Motor neuron (in vitro differentiated cells): ENCODE measurements around the gene NBPF9. TPM values are rescaled to one million over a fixed set of nuclear protein-coding genes. Genes with fewer than 3 reads are reported as not detected.
"Not testable (repeated sequence)": the region's sequence is repeated elsewhere in the genome, so short reads cannot be mapped to it uniquely, and the experiment has no call there.

Experiments used
- ATAC-seq, 8 experiments: fragments of 200-7000 bp; cut with Tn5 transposase; replicated peaks in 6 of 8; 2 replicates each; pipeline ENCODE4 v1.8.0; 2021; ENCODE audit warnings: mild to moderate bottlenecking in 8 of 8, moderate library complexity in 8 of 8
- H3K27ac ChIP-seq, 2 donors: fragments of 250-450 bp; sonication (Bioruptor Pico); 2 replicates each; pipeline ENCODE4 v1.9.0; 2021; ENCODE audit warnings: antibody characterized with exemption in 2 of 2, mild to moderate bottlenecking in 2 of 2, moderate library complexity in 1 of 2
- H3K4me1 ChIP-seq, 2 donors: fragments of 250-450 bp; sonication (Bioruptor Pico); replicated peaks in 1 of 2; 2 replicates each; pipeline ENCODE4 v1.6.1; 2021; ENCODE audit warnings: antibody characterized with exemption in 2 of 2, mild to moderate bottlenecking in 2 of 2, moderate library complexity in 1 of 2
- H3K4me3 ChIP-seq, 5 donors: fragments of 250-450 bp; sonication (Bioruptor Pico); 2 replicates each; pipeline ENCODE4 v1.9.0; 2021; ENCODE audit warnings: antibody characterized with exemption in 5 of 5, mild to moderate bottlenecking in 5 of 5, moderate library complexity in 4 of 5
- WGBS, 10 experiments: fragments of 450-650 bp; shearing (Covaris generic); methylation state at CpG; one replicate each; pipeline ENCODE4 v1.0.0; 2022; 5-methylcytosine and 5-hydroxymethylcytosine counted together
- in situ Hi-C, 9 experiments: fragments of 400-800 bp; cut with MboI; loops; one replicate each; pipeline ENCODE4 v1.15.0; 2021; ENCODE audit warnings: low sequenced_read_pairs in 9 of 9, low pct_unique_long_range_greater_than_20kb in 2 of 9; ENCODE audit not compliant: unreplicated experiment in 9 of 9
- total RNA-seq, 8 experiments: library from RNA; unstranded; fragments of 300-600 nt; gene quantifications; 2 replicates each; pipeline versions ENCODE4 v1.2.3 to v1.2.4, GENCODE V29; 2022

Gene NBPF9
- total RNA-seq, 8 experiments from 2014 or later = 13.2 to 25.4 (median 17.0) TPM

DNA sequence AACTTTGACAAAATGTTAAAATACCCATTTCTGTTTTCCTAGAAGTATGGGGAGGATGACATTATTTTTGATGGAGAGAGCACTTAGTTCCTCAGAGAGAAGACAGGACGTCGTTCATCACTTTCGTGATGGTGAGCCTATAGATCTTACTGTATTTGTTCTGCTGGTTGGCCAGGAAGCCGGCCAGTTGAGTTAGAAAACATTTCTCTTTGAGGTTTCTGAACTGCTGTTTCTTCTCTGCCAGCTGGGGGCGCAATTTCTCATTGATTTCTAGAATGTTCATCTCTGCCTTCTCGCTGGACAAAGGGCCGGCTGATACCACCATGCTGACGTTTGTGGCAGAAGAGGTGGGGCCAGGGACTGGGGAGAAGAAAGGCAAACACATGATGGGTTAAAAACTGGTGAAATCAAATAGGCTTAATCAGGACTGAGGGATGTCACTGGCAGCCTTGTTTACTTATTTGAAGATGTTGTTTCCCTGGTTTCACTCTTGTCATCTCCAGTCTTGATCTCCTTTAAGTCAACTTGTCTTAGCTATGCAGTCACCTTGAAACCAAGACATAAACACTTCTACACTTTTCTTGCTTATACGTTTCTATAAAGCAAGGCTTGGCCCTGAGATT is 27.7 kb downstream of the NBPF9 start:
- no CpG with 5 or more reads among the region's 9 CpGs for WGBS, 10 experiments
- in situ Hi-C loops, H3K27ac ChIP-seq, ATAC-seq, H3K4me1 ChIP-seq, H3K4me3 ChIP-seq: not testable (repeated sequence)

DNA sequence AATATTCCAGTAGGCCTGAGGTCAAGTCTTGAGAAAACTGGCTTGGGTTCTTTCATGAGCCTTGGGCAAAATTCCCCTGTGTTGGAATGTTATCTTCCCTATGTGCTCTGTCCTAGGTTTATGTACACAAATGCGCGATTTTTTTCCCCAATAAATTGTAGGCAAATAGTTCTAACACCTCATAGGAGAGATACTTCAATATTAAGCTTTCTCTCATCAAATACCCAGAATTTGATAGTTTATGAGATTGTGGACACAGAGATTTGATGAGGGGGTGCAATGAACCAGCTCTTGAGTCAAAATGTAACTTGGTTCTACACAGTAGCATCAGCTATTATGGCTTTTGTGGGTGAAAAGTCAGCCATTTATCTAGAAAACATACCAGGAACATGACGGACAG is 38.7 kb downstream of the NBPF9 start:
- H3K4me3 ChIP-seq, in situ Hi-C loops, ATAC-seq, H3K27ac ChIP-seq, H3K4me1 ChIP-seq: not testable (repeated sequence)
- 60 to 100% (median 80%) methylated on average over 1 to 2 of the region's 3 CpGs; no CpG with 5 or more reads in 5 of the 10 experiments for WGBS, 10 experiments

DNA sequence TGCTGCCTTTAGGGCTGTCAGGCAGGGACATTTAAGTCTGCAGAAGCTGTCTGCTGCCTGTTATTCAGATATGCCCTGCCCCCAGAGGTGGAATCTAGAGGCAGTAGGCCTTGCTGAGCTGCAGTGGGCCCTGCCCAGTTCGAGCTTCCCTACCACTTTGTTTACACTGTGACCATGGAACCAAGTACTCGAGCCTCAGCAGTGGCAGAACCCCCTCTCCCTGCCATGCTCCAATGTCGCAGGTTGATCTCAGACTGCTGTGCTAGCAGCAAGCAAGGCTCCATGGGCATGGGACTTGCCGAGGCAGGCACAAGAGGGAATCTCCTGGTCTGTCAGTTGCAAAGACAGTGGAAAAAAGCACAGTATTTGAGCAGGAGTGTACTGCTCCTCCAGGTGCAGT is 60.3 kb downstream of the NBPF9 start:
- ATAC-seq, H3K4me1 ChIP-seq, in situ Hi-C loops, H3K27ac ChIP-seq, H3K4me3 ChIP-seq: not testable (repeated sequence)
- WGBS, 10 experiments = no CpG with 5 or more reads among the region's 4 CpGs

DNA sequence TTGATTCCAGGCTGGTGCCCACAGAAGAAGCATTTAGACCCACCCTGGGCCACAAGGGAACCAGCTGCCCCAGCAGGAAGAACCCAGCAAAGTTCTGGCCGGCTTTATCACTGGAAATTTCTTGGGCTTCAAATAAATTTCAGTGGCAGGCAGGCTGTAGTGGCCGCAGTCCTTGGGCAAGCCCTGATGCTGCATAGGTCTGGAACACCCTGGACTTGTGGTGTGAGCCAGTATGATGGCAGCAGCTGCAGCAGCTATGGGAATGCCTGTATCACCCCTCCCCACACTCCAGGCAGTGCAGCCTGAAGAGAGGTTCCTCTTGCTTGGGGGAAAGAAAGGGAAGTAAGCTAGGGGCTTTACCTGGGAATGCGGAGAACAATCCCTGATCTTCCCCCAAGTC is 69.4 kb downstream of the NBPF9 start:
- H3K4me3 ChIP-seq, in situ Hi-C loops, ATAC-seq, H3K27ac ChIP-seq, H3K4me1 ChIP-seq: not testable (repeated sequence)
- no CpG with 5 or more reads among the region's 3 CpGs for WGBS, 10 experiments

DNA sequence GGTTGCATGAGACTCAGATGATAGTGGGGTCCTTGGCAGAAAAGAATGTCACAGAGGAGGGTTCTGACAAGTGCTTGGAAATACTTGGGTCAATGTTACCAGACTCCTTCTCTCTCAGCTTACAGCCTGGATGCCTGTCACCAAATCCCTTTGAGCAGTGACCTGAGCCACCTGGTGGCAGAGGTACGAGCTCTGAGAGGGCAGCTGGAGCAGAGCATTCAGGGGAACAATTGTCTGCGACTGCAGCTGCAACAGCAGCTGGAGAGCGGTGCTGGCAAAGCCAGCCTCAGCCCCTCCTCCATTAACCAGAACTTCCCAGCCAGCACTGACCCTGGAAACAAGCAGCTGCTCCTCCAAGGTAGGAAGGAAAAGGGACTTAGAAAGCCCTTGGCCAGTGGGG is 79.0 kb downstream of the NBPF9 start:
- H3K4me3 ChIP-seq, H3K4me1 ChIP-seq, H3K27ac ChIP-seq, in situ Hi-C loops, ATAC-seq: not testable (repeated sequence)
- WGBS, 10 experiments = no CpG with 5 or more reads among the region's 3 CpGs

DNA sequence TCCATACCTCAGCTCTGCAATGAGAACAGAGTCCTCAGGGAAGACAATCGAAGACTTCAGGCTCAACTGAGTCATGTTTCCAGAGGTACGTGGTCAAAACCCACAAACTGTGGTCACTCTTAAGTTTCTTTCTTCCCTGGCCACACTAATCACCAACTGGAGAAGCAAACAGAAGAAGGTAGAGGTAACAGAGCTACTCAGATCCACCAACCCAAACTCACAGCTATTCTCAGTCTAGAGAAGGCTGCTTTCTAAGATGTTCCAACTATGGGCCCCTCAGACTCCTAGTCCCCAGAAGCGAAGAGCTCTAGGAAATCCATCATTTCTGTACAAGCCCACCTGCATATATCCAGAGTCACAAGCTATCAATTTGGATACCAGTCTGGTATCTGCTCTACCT is 84.8 kb downstream of the NBPF9 start:
- H3K4me1 ChIP-seq, ATAC-seq, H3K27ac ChIP-seq, H3K4me3 ChIP-seq, in situ Hi-C loops: not testable (repeated sequence)
- no CpG with 5 or more reads among the region's 3 CpGs for WGBS, 10 experiments

DNA sequence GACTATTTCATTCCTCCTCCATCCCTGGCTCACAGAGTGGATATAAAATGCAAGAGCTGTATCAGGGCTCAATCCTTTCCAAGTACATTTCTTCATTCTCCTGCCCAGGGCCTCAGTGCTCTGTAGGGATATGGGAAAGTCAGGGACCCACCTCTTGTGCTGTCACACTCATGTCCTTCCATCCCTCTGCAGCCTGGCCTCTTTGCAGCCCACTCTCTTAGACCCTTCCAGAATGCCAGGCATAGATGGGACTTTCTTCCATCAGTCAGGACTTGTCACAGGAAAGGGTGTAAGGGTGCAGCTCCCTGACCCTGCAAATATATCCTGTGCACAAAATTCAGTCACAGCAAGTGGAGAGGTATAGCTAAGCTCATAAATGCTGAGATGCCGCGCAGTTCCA is 86.7 kb downstream of the NBPF9 start:
- H3K27ac ChIP-seq, ATAC-seq: not testable (repeated sequence)
- no CpG with 5 or more reads among the region's 2 CpGs for WGBS, 10 experiments

DNA sequence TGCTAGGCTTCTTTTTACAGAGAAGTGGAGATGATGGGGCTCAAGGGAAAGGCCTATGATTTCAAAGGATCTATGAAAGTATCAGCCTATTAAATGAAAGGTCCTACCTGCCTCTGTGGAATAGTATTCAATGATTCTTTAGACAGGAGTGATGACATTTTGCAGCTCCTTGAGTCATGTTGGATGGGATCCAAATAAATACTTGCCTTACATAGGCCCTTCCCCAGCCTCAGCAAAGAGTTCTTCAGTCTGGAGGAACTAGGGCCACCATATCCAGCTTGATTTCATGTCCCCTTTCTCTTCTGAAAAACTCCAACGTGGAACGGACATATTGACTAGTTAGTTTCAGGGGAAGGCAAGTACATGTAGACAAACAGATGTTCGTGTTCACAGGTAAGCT is 87.8 kb downstream of the NBPF9 start:
- in situ Hi-C loops, H3K4me3 ChIP-seq, H3K4me1 ChIP-seq, H3K27ac ChIP-seq: not testable (repeated sequence)
- ATAC-seq = peak in 2 of 8 experiments; percentile 22 to 32
- no CpG with 5 or more reads among the region's 3 CpGs for WGBS, 10 experiments

More for the DNA sequence above, 86.7 kb downstream of the NBPF9 start:
- in situ Hi-C loops, H3K4me1 ChIP-seq, H3K4me3 ChIP-seq: not testable (repeated sequence)

DNA sequence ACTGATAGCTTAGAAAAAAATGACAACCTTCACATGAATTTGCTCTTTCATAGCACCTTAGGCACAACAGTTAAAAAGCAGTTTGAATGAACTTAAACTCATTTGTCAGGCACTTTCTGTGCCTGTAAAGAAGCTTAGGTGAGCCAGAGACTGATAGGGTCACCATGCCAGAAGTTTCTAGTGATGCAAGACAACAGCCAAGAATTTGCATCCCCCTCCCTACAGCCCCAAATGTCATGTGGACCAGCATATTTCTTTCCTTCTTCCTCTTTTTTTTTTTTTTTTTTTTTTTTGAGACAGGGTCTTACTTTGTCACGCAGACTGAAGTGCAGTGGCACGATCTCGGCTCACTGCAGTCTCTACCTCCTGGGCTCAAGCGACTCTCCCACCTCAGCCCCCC is 89.8 kb downstream of the NBPF9 start:
- in situ Hi-C loops, H3K27ac ChIP-seq, H3K4me3 ChIP-seq, H3K4me1 ChIP-seq, ATAC-seq: not testable (repeated sequence)
- WGBS, 10 experiments = no CpG with 5 or more reads among the region's 4 CpGs

DNA sequence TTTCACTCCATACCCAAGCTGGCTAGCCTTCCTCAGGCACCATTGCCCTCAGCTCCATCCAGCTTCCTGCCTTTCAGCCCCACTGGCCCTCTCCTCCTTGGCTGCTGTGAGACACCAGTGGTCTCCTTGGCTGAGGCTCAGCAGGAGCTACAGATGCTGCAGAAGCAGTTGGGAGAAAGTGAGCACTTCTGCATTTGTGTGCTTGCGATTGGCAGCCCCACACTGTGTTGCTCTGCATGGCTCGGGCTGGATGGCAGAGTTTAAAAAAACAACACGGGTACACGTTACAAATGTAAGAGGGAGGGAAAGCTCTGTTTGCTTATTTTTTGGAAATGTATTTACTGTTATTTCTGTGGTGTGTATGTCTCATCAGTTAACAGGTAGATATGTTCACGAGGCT is 90.8 kb downstream of the NBPF9 start:
- H3K4me1 ChIP-seq, H3K27ac ChIP-seq, H3K4me3 ChIP-seq, ATAC-seq, in situ Hi-C loops: not testable (repeated sequence)
- WGBS, 10 experiments = no CpG with 5 or more reads among the region's 5 CpGs

DNA sequence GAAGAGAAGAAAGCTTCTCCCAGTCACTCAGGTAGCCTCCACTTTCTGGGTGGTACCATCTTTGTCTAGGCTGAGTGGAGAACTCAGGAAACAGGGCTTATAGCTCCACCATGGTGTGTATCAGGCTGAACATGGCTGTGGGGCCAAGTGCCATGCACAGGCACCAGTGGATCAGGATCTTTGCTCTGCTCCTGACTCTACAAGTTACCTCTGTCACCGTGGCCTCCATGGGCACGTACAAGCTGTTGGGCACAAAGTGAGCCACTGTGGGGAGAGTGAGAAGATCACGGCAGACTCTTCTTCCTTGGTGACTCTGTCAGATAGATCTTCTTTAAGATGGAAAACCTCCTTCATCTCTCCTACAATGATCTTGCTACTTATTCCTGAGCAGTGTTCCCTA is 93.6 kb downstream of the NBPF9 start:
- H3K4me1 ChIP-seq, in situ Hi-C loops, ATAC-seq, H3K27ac ChIP-seq, H3K4me3 ChIP-seq: not testable (repeated sequence)
- WGBS, 10 experiments = 84 to 100% methylated on average over 3 of the region's 3 CpGs; no CpG with 5 or more reads in 8 of the 10 experiments

DNA sequence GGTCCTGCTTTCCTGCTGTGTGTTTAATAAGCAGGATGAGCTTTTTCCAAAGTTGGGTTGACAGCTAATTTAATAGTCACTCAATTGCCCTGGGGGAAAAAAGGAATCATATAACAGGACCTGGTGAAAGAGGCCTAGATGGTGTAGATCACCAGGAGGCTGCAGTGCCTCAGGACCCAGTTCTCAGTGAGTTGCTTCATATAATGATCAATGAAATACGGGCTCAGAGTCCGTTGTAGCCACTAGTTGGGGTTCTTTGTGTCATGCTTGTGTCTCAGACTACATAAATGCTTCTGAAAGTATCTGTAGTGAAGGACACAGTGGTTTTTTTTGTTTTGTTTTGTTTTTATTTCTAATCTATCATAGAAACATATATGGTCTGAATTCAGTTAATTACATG is 94.6 kb downstream of the NBPF9 start:
- in situ Hi-C loops, ATAC-seq, H3K4me1 ChIP-seq, H3K27ac ChIP-seq, H3K4me3 ChIP-seq: not testable (repeated sequence)
- no CpG with 5 or more reads among the region's 2 CpGs for WGBS, 10 experiments

DNA sequence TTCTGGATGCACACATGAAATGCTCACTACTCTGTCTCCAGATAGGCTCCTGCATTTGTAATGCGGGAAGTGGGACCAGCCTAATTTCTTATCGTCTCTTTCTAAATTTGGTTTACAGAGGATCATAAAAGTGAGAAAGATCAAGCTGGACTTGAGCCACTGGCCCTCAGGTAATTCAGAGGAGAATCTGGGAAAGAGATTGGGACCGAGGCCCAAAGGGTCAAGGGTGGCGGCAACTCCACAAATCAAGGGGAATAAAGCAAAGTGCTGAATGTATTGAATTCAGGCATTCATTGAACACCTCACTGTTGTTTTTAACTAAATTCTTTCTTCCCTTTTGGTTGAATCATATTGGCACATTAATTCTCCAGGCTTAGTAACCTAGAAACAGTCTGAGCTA is 95.0 kb downstream of the NBPF9 start:
- WGBS, 10 experiments = no CpG with 5 or more reads among the region's 4 CpGs
- ATAC-seq, H3K4me3 ChIP-seq, H3K4me1 ChIP-seq, H3K27ac ChIP-seq, in situ Hi-C loops: not testable (repeated sequence)
